Dendritic cell treated with granulocyte-macrophage colony-stimulating factor and Interleukin-4, amounts not matched to agents 40 ng/mL and 50 ng/mL, for 4 days (primary cell): ENCODE measurements around the gene ITGA3.

ENCODE experiments used
- H3K27ac Mint-ChIP-seq: one replicate; pipeline ENCODE4 v1.8.0; 2022; ENCODE audit warnings: mild to moderate bottlenecking, mixed read lengths
- H3K27me3 Mint-ChIP-seq: one replicate; pipeline ENCODE4 v1.8.0; 2022; ENCODE audit warnings: mild to moderate bottlenecking, mixed read lengths
- H3K36me3 Mint-ChIP-seq: one replicate; pipeline ENCODE4 v1.8.0; 2022; ENCODE audit warnings: low read depth, mixed read lengths
- H3K4me1 Mint-ChIP-seq: one replicate; pipeline ENCODE4 v1.8.0; 2022; ENCODE audit warnings: low read depth, mixed read lengths
- H3K4me3 Mint-ChIP-seq: one replicate; pipeline ENCODE4 v1.8.0; 2022; ENCODE audit warnings: mild to moderate bottlenecking, moderate library complexity, mixed read lengths
- H3K9me3 Mint-ChIP-seq: one replicate; pipeline ENCODE4 v1.8.0; 2022; ENCODE audit warnings: mixed read lengths
- intact Hi-C: fragments of 100-400 bp; cut with micrococcal nuclease; formaldehyde crosslinking; loops from one replicate; pipeline ENCODE4 v1.15.0; 2022

ITGA3 gene

GRCh38 chr17:50078430-50078829, 22.5 kb downstream of the ITGA3 start:
- Mint-ChIP-seq H3K27ac (no peak overlapping the region), H3K9me3 (no peaks in the 10 kb centered on the region), H3K27me3 (peaks cover 9% of the 10 kb centered on the region), H3K36me3 (no peaks in the 10 kb centered on the region), H3K4me3 (no peak overlapping the region), H3K4me1 (no peaks in the 10 kb centered on the region)
- intact Hi-C loops: no loop called here

- H3K9me3 Mint-ChIP-seq: no peaks in the 10 kb centered on the region
- H3K36me3 Mint-ChIP-seq: no peaks in the 10 kb centered on the region
- intact Hi-C loops: no loop called here
- peaks cover 7% of the 10 kb centered on the region for H3K27me3 Mint-ChIP-seq
- H3K4me1 Mint-ChIP-seq: no peaks in the 10 kb centered on the region
- no peak overlapping the region for H3K27ac Mint-ChIP-seq
- H3K4me3 Mint-ChIP-seq: no peak overlapping the region
Observed at GRCh38 chr17:50079334-50080095, 23.6 kb downstream of the ITGA3 start.

DNA sequence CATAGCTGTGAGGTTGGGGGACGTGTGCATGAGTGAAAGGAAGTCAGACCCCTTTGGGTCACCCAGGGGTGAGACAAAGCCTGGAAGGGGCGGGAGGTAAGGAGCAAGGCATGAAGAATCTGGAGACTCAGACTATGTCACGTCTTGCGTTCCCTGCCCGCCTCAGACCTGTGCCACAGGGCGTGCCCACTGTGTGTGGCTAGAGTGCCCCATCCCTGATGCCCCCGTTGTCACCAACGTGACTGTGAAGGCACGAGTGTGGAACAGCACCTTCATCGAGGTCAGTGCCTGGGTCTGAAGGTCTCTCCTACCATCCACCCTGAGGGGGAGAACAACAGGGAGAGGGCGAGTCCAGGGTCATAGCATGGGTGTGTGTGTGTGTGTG, 24.2 kb downstream of the ITGA3 start:
- intact Hi-C loops: no loop called here
- H3K36me3 Mint-ChIP-seq: no peaks in the 10 kb centered on the region
- no peak overlapping the region for H3K27ac Mint-ChIP-seq
- H3K4me3 Mint-ChIP-seq: no peak overlapping the region
- H3K9me3 Mint-ChIP-seq: no peaks in the 10 kb centered on the region
- H3K4me1 Mint-ChIP-seq: no peaks in the 10 kb centered on the region
- H3K27me3 Mint-ChIP-seq: peaks cover 9% of the 10 kb centered on the region

GRCh38 chr17:50080827-50081226, 24.9 kb downstream of the ITGA3 start:
- intact Hi-C loops: no loop called here

GRCh38 chr17:50081757-50082156, 25.8 kb downstream of the ITGA3 start:
- H3K9me3 Mint-ChIP-seq: no peaks in the 10 kb centered on the region
- H3K27me3 Mint-ChIP-seq: peaks cover 6% of the 10 kb centered on the region
- no peak overlapping the region for H3K27ac Mint-ChIP-seq
- H3K4me1 Mint-ChIP-seq: no peaks in the 10 kb centered on the region
- intact Hi-C loops: no loop called here
- no peak overlapping the region for H3K4me3 Mint-ChIP-seq
- no peaks in the 10 kb centered on the region for H3K36me3 Mint-ChIP-seq

More at GRCh38 chr17:50080827-50081226, 24.9 kb downstream of the ITGA3 start:
- Mint-ChIP-seq H3K4me1 (no peaks in the 10 kb centered on the region), H3K36me3 (no peaks in the 10 kb centered on the region), H3K4me3 (no peak overlapping the region), H3K27ac (no peak overlapping the region), H3K27me3 (peaks cover 7% of the 10 kb centered on the region), H3K9me3 (no peaks in the 10 kb centered on the region)

DNA sequence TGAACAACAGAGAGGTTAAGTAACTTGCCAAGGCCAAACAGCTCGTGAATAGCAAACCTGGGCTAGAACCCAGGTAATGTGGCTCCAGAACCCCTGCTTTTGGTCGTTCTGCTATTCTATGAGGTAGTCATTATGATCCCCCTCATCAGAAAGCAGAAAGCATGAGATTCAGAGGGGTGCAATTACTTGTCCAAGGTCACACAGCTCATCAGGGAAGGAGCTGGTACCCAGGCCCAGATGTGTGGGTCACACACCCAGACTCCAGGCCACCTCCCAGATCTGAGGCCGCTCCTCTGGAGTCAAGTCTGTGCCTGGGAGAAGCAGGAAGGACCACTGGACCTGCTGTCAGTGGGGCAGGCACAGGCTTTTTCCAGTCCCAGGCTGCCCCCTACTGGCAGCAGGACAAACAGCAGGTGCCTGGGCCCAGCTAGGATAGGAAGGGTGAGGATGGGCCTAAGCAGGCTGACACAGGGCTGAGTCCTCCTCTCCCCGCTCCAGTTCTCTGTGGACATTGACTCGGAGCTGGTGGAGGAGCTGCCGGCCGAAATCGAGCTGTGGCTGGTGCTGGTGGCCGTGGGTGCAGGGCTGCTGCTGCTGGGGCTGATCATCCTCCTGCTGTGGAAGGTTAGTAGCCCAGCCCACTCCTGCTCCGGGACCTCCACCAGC, 31.5 kb downstream of the ITGA3 start:
- Mint-ChIP-seq H3K4me3 (no peak overlapping the region), H3K9me3 (no peaks in the 10 kb centered on the region), H3K36me3 (no peaks in the 10 kb centered on the region), H3K27me3 (peaks cover 8% of the 10 kb centered on the region), H3K27ac (no peak overlapping the region), H3K4me1 (no peaks in the 10 kb centered on the region)
- intact Hi-C loops: loop anchor here (1.0 kb wide), 1 partner anchor 60 kb away; no protein-coding TSS in a partner anchor

DNA sequence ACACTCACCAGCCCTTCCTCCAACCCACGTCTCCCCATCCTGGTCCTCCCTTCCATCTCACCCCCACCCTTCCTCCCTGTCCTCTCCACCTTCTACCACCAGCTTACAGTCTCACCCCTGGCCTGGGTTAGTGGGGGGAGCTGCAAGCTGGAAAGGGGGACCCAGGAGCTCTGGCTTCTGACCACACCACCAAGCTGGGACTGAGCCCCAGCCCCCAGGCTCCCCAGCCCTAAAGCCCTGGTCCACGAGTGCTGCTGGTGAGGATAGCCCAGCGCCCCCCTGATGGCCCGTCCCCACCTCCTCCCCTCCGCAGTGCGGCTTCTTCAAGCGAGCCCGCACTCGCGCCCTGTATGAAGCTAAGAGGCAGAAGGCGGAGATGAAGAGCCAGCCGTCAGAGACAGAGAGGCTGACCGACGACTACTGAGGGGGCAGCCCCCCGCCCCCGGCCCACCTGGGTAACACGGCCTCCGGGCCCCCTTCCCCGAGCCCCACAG, 32.0 kb downstream of the ITGA3 start:
- intact Hi-C loops: loop anchor here (1.0 kb wide), 1 partner anchor 61 kb away; no protein-coding TSS in a partner anchor
- Mint-ChIP-seq H3K4me3 (no peak overlapping the region), H3K27me3 (peaks cover 8% of the 10 kb centered on the region), H3K9me3 (no peaks in the 10 kb centered on the region), H3K36me3 (no peaks in the 10 kb centered on the region), H3K27ac (no peak overlapping the region), H3K4me1 (no peaks in the 10 kb centered on the region)

DNA sequence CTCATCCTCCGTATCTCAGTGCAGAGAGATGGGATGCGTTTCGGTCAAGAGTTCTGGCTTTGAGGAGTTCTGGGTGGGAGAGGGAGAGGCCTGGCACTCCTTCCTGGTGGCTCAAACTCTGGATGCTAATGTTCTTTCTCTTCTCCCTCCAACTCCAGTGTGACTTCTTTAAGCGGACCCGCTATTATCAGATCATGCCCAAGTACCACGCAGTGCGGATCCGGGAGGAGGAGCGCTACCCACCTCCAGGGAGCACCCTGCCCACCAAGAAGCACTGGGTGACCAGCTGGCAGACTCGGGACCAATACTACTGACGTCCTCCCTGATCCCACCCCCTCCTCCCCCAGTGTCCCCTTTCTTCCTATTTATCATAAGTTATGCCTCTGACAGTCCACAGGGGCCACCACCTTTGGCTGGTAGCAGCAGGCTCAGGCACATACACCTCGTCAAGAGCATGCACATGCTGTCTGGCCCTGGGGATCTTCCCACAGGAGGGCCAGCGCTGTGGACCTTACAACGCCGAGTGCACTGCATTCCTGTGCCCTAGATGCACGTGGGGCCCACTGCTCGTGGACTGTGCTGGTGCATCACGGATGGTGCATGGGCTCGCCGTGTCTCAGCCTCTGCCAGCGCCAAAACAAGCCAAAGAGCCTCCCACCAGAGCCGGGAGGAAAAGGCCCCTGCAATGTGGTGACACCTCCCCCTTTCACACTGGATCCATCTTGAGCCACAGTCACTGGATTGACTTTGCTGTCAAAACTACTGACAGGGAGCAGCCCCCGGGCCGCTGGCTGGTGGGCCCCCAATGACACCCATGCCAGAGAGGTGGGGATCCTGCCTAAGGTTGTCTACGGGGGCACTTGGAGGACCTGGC, 33.3 kb downstream of the ITGA3 start:
- H3K27ac Mint-ChIP-seq: no peak overlapping the region
- no peaks in the 10 kb centered on the region for H3K9me3 Mint-ChIP-seq
- intact Hi-C loops: no loop called here
- H3K4me1 Mint-ChIP-seq: peaks cover under 1% of the 10 kb centered on the region
- no peak overlapping the region for H3K4me3 Mint-ChIP-seq
- H3K36me3 Mint-ChIP-seq: no peaks in the 10 kb centered on the region
- H3K27me3 Mint-ChIP-seq: peaks cover 13% of the 10 kb centered on the region

GRCh38 chr17:50090071-50090470, 34.2 kb downstream of the ITGA3 start:
- peaks cover 10% of the 10 kb centered on the region for H3K4me1 Mint-ChIP-seq
- no peak overlapping the region for H3K4me3 Mint-ChIP-seq
- intact Hi-C loops: loop anchor here (10.0 kb wide), 2 partner anchors 65 to 205 kb away; partner anchors contain the start of gene PPP1R9B
- peaks cover 12% of the 10 kb centered on the region for H3K27me3 Mint-ChIP-seq
- H3K9me3 Mint-ChIP-seq: no peaks in the 10 kb centered on the region
- H3K36me3 Mint-ChIP-seq: peaks cover 5% of the 10 kb centered on the region
- H3K27ac Mint-ChIP-seq: no peak overlapping the region

- Mint-ChIP-seq H3K4me3 (no peak overlapping the region), H3K27me3 (peaks cover 12% of the 10 kb centered on the region), H3K27ac (no peak overlapping the region), H3K4me1 (peaks cover 21% of the 10 kb centered on the region), H3K9me3 (no peaks in the 10 kb centered on the region), H3K36me3 (peaks cover 13% of the 10 kb centered on the region)
- intact Hi-C loops: loop anchor here (10.0 kb wide), 2 partner anchors 64 to 204 kb away; partner anchors contain the start of gene PPP1R9B
Observed at GRCh38 chr17:50090971-50091917, 35.3 kb downstream of the ITGA3 start.

DNA sequence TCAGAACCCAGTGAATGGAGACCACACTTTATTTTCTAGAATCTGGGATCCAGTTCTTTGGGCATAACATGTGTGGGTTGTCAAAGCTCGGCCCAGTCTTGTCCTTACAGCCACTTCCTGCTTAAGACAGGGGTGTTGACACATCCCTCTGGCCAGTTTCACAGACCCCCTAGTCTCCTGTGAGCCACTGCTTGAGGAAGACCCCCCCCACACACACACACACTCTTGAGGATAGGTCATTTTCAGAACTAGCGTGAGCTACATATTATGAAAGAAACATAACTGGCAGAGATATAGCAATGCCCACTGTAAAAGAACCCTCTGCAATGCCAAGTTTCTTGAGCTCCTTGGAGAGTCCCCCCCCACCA, 36.0 kb downstream of the ITGA3 start:
- peaks cover 28% of the 10 kb centered on the region for H3K4me1 Mint-ChIP-seq
- intact Hi-C loops: loop anchor here (10.0 kb wide), 2 partner anchors 63 to 203 kb away; partner anchors contain the start of gene PPP1R9B

DNA sequence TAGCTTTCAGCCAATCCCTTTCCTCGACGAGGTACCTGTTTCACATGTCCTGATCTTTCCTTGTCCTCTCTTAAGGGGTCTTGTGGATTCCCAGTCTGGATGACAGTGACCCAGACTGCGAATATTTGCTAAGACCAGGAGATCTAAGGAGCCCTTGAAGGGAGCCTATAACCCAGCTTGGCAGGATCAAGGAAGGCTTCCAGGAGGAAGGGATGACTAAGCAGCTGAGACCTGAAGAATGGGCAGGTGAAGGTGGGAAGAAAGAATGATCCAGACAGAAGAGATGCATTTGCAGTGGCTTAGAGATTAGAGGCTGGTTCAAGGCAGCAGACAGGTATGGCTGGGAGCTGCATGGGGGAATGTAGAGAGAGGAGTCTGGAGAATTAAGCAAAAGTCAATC, 37.3 kb downstream of the ITGA3 start:
- Mint-ChIP-seq H3K4me1 (peaks cover 37% of the 10 kb centered on the region), H3K27ac (no peak overlapping the region), H3K27me3 (peaks cover 12% of the 10 kb centered on the region), H3K36me3 (peaks cover 18% of the 10 kb centered on the region), H3K4me3 (no peak overlapping the region), H3K9me3 (no peaks in the 10 kb centered on the region)
- intact Hi-C loops: loop anchor here (10.0 kb wide), 2 partner anchors 62 to 202 kb away; partner anchors contain the start of gene PPP1R9B

More for the DNA sequence above, 36.0 kb downstream of the ITGA3 start:
- no peaks in the 10 kb centered on the region for H3K9me3 Mint-ChIP-seq
- no peak overlapping the region for H3K27ac Mint-ChIP-seq
- H3K27me3 Mint-ChIP-seq: peaks cover 12% of the 10 kb centered on the region
- peaks cover 13% of the 10 kb centered on the region for H3K36me3 Mint-ChIP-seq
- H3K4me3 Mint-ChIP-seq: no peak overlapping the region

DNA sequence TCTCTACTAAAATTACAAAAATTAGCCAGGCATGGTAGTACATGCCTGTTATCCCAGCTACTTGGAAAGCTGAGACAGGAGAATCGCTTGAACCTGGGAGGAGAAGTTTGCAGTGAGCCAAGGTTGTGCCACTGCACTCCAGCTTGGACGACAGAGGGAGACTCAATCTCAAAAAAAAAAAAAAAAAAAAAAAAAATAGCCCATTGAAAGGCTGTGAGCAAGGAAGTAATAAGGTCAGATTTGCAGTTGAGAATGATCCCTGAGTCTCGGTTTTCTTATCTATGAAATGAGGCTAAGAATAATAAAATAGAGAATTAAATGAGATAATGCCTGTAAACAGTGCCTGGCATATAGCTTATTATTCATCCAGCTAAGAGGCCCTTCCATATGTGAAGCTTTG, 37.9 kb downstream of the ITGA3 start:
- Mint-ChIP-seq H3K27me3 (peaks cover 10% of the 10 kb centered on the region), H3K27ac (no peak overlapping the region), H3K4me1 (peaks cover 41% of the 10 kb centered on the region), H3K36me3 (peaks cover 23% of the 10 kb centered on the region), H3K9me3 (no peaks in the 10 kb centered on the region), H3K4me3 (no peak overlapping the region)
- intact Hi-C loops: loop anchor here (10.0 kb wide), 2 partner anchors 61 to 201 kb away; partner anchors contain the start of gene PPP1R9B
